ENCODE measurements around the gene TBATA.

- TF ChIP-seq POLR2A (IDR thresholded peaks at IDR 0.05) (no peak), CTCF (IDR thresholded peaks at IDR 0.05) (no peak), POLR2AphosphoS5 (IDR thresholded peaks at IDR 0.05) (no peak)
Measured at GRCh38 chr10:70773965-70774809, 11.0 kb downstream of the TBATA start.
